Endodermal cell (in vitro differentiated cells): ENCODE measurements around the gene PIR. TPM values are rescaled to one million over a fixed set of nuclear protein-coding genes. Genes with fewer than 3 reads are reported as not detected.

Experiments
- DNase-seq: peaks from one replicate; pipeline ENCODE4 v3.0.0-alpha.2; 2017
- H3K27ac ChIP-seq: 2 replicates; pipeline ENCODE4 v1.5.1; 2013; ENCODE audit warnings: mild to moderate bottlenecking, low read depth, low read length, moderate library complexity
- H3K27me3 ChIP-seq: 2 replicates; pipeline ENCODE4 v1.6.1; 2013; ENCODE audit warnings: mild to moderate bottlenecking, low read length, moderate library complexity; ENCODE audit not compliant: insufficient read depth, control insufficient read depth, poor library complexity, severe bottlenecking
- H3K36me3 ChIP-seq: 2 replicates; pipeline ENCODE4 v1.7.0; 2013; ENCODE audit warnings: mild to moderate bottlenecking, low read length, moderate library complexity; ENCODE audit not compliant: control insufficient read depth, insufficient read depth
- H3K4me1 ChIP-seq: one replicate; pipeline ENCODE4 v1.7.0; 2013; ENCODE audit warnings: low read length; ENCODE audit not compliant: control insufficient read depth, insufficient read depth
- H3K4me3 ChIP-seq: 2 replicates; pipeline ENCODE4 v1.5.1; 2013; ENCODE audit warnings: mild to moderate bottlenecking, low read length, moderate library complexity
- H3K9ac ChIP-seq: 2 replicates; pipeline ENCODE4 v1.6.1; 2013; ENCODE audit warnings: mild to moderate bottlenecking, low read length, moderate library complexity; ENCODE audit not compliant: poor library complexity, severe bottlenecking; ENCODE audit errors: extremely low read depth
- H3K9me3 ChIP-seq: 2 replicates; pipeline ENCODE4 v1.6.1; 2013; ENCODE audit warnings: mild to moderate bottlenecking, low read length, moderate library complexity; ENCODE audit not compliant: control insufficient read depth
- H3K27ac Mint-ChIP-seq: 2 replicates; pipeline ENCODE4 v1.8.0; 2020; ENCODE audit warnings: mixed read lengths
- H3K27me3 Mint-ChIP-seq: 2 replicates; pipeline ENCODE4 v1.8.0; 2021; ENCODE audit warnings: mild to moderate bottlenecking, mixed read lengths; ENCODE audit not compliant: insufficient read depth
- H3K36me3 Mint-ChIP-seq: 2 replicates; pipeline ENCODE4 v1.8.0; 2020; ENCODE audit warnings: low read depth, mixed read lengths
- H3K4me1 Mint-ChIP-seq: 2 replicates; pipeline ENCODE4 v1.8.0; 2020; ENCODE audit warnings: mixed read lengths
- H3K4me3 Mint-ChIP-seq: 2 replicates; pipeline ENCODE4 v1.8.0; 2020; ENCODE audit warnings: mild to moderate bottlenecking, moderate library complexity, mixed read lengths
- H3K9me3 Mint-ChIP-seq: 2 replicates; pipeline ENCODE4 v1.8.0; 2020; ENCODE audit warnings: mild to moderate bottlenecking, mixed read lengths
- CTCF ChIP-seq: fragments of 200-600 bp; sonication (generic); conservative IDR thresholded peaks from 2 replicates; pipeline ENCODE4 v1.5.0; 2021; ENCODE audit warnings: antibody characterized with exemption, mild to moderate bottlenecking
- whole genome bisulfite sequencing, 2 experiments: methylation state at CpG; one replicate each; pipeline versions ENCODE4 v1.1.5 to v1.1.7; 2013; ENCODE audit warnings: missing lambda C conversion rate in 2 of 2, mixed read lengths in 1 of 2; ENCODE audit not compliant: insufficient coverage in 1 of 2, insufficient read length in 1 of 2; 5-methylcytosine and 5-hydroxymethylcytosine counted together
- total RNA-seq, 2 donors: library from RNA; stranded (reverse); fragmentation: NEBNext Ultra II Directional in 1 of 2; extraction: Animal tissue kit (Norgen Biotek cat#: 25700) in 1 of 2; gene quantifications; 2 replicates in 1 of 2; 3 replicates in 1 of 2; pipeline ENCODE4 v1.2.1, GENCODE V29; 2021

PIR gene
- total RNA-seq, 2 donors from 2014 or later, result 21.0 to 34.2 TPM

GRCh38 chrX:15501506-15501905, 8.4 kb upstream of the PIR start:
- no peak overlapping the region for H3K27ac Mint-ChIP-seq
- no peak for DNase-seq
- no peaks in the 10 kb centered on the region for H3K9me3 Mint-ChIP-seq
- no peaks in the 10 kb centered on the region for H3K4me1 ChIP-seq
- H3K36me3 Mint-ChIP-seq, result no peaks in the 10 kb centered on the region
- no peaks in the 10 kb centered on the region for H3K36me3 ChIP-seq
- H3K4me3 Mint-ChIP-seq, result no peak overlapping the region
- no peak overlapping the region for H3K4me3 ChIP-seq
- no peak for TF ChIP-seq CTCF
- 94 to 98% methylated on average over 6 to 9 of the region's 9 CpGs for WGBS, 2 experiments
- H3K9me3 ChIP-seq, result no peaks in the 10 kb centered on the region
- H3K27me3 Mint-ChIP-seq, result peaks cover 1% of the 10 kb centered on the region
- H3K9ac ChIP-seq, result no peak overlapping the region
- peaks cover 2% of the 10 kb centered on the region for H3K4me1 Mint-ChIP-seq
- no peaks in the 10 kb centered on the region for H3K27me3 ChIP-seq
- H3K27ac ChIP-seq, result no peak overlapping the region

GRCh38 chrX:15500497-15500966, 7.4 kb upstream of the PIR start, which contains the start of gene BMX:
TSS of gene BMX (plus strand) at chrX:15500807. CDS start at chrX:15508354, 7,547 bp downstream.
- peaks cover 1% of the 10 kb centered on the region for H3K27me3 Mint-ChIP-seq
- H3K9ac ChIP-seq, result no peak within 1 kb of the TSS
- H3K27ac Mint-ChIP-seq, result no peak within 1 kb of the TSS
- DNase-seq, result no peak
- H3K4me1 ChIP-seq, result no peaks in the 10 kb centered on the region
- 92 to 96% methylated on average over 8 to 18 of the region's 18 CpGs for WGBS, 2 experiments
- H3K9me3 Mint-ChIP-seq, result no peaks in the 10 kb centered on the region
- no peak for TF ChIP-seq CTCF
- no peak within 1 kb of the TSS for H3K4me3 ChIP-seq
- peaks cover 2% of the 10 kb centered on the region for H3K4me1 Mint-ChIP-seq
- H3K27me3 ChIP-seq, result no peaks in the 10 kb centered on the region
- no peak within 1 kb of the TSS for H3K27ac ChIP-seq
- H3K36me3 ChIP-seq, result no peaks in the 10 kb centered on the region
- no peak within 1 kb of the TSS for H3K4me3 Mint-ChIP-seq
- H3K9me3 ChIP-seq, result no peaks in the 10 kb centered on the region
- no peaks in the 10 kb centered on the region for H3K36me3 Mint-ChIP-seq

- TF ChIP-seq CTCF, result no peak
Observed at GRCh38 chrX:15499976-15500375, 6.8 kb upstream of the PIR start.

More at GRCh38 chrX:15499976-15500375, 6.8 kb upstream of the PIR start:
- no peaks in the 10 kb centered on the region for H3K9me3 Mint-ChIP-seq
- Histone ChIP-seq H3K36me3 (no peaks in the 10 kb centered on the region), H3K4me3 (no peak overlapping the region), H3K4me1 (no peaks in the 10 kb centered on the region), H3K27me3 (no peaks in the 10 kb centered on the region), H3K9ac (no peak overlapping the region), H3K27ac (no peak overlapping the region), H3K9me3 (no peaks in the 10 kb centered on the region)
- H3K27ac Mint-ChIP-seq, result no peak overlapping the region
- peaks cover 1% of the 10 kb centered on the region for H3K27me3 Mint-ChIP-seq
- WGBS, 2 experiments, result 79 to 100% methylated on average over 2 of the region's 3 CpGs
- no peak for DNase-seq
- H3K36me3 Mint-ChIP-seq, result no peaks in the 10 kb centered on the region
- H3K4me3 Mint-ChIP-seq, result no peak overlapping the region
- H3K4me1 Mint-ChIP-seq, result peaks cover 2% of the 10 kb centered on the region
